Measurements from ENCODE around the gene CSMD2.

GRCh38 chr1:33921281-33921680 lies 243.7 kb downstream of the CSMD2 start:
- TF ChIP-seq CTCF (IDR thresholded peaks at IDR 0.05) (no peak), EP300 (IDR thresholded peaks at IDR 0.05; ENCODE audit: low read depth) (no peak)

Data from transverse colon (tissue), 3 donors.